Muscle of leg (tissue), 11 donors: ENCODE measurements around the gene METRNL. TPM values are rescaled to one million over a fixed set of nuclear protein-coding genes. Genes with fewer than 3 reads are reported as not detected.
"Not testable (repeated sequence)": the region's sequence is repeated elsewhere in the genome, so short reads cannot be mapped to it uniquely, and the experiment has no call there.

Experiments used
- DNase-seq: peaks from one replicate; pipeline ENCODE4 v3.0.0; 2013
- H3K27ac ChIP-seq: one replicate; pipeline ENCODE4 v1.5.1; 2013; ENCODE audit warnings: mild to moderate bottlenecking, low read length, control low read depth
- H3K27me3 ChIP-seq: one replicate; pipeline ENCODE4 v1.6.1; 2013; ENCODE audit warnings: low read length; ENCODE audit not compliant: control insufficient read depth, insufficient read depth
- H3K36me3 ChIP-seq: one replicate; pipeline ENCODE4 v1.6.1; 2013; ENCODE audit warnings: low read length; ENCODE audit not compliant: control insufficient read depth, insufficient read depth
- H3K4me1 ChIP-seq: one replicate; pipeline ENCODE4 v1.6.1; 2013; ENCODE audit warnings: low read length; ENCODE audit not compliant: control insufficient read depth, insufficient read depth
- H3K4me3 ChIP-seq: one replicate; pipeline ENCODE4 v1.5.1; 2013; ENCODE audit warnings: low read length, control low read depth
- H3K9me3 ChIP-seq: replicated peaks from 2 replicates; pipeline ENCODE4 v1.6.1; 2013; ENCODE audit warnings: low read depth, low read length; ENCODE audit not compliant: control insufficient read depth
- WGBS: methylation state at CpG from one replicate; pipeline ENCODE4 v1.1.5; 2013; ENCODE audit warnings: missing lambda C conversion rate; ENCODE audit not compliant: insufficient coverage; 5-methylcytosine and 5-hydroxymethylcytosine counted together
- polyA plus RNA-seq, 8 donors: library from polyadenylated mRNA; unstranded; fragments of 120-200 nt; gene quantifications; one replicate each; pipeline versions ENCODE4 v1.2.1 to v1.2.3, GENCODE V29; 2013; ENCODE audit warnings: inconsistent platforms in 1 of 8, low replicate concordance in 1 of 8; ENCODE audit not compliant: insufficient read length in 8 of 8, insufficient read depth in 1 of 8
- total RNA-seq: library from RNA; stranded (reverse); fragments of 120-200 nt; gene quantifications from one replicate; pipeline ENCODE4 v1.2.4, GENCODE V29; 2013

METRNL gene
- total and polyA plus RNA-seq, 9 donors, result 21.5 to 37.8 (median 30.2) TPM

DNA sequence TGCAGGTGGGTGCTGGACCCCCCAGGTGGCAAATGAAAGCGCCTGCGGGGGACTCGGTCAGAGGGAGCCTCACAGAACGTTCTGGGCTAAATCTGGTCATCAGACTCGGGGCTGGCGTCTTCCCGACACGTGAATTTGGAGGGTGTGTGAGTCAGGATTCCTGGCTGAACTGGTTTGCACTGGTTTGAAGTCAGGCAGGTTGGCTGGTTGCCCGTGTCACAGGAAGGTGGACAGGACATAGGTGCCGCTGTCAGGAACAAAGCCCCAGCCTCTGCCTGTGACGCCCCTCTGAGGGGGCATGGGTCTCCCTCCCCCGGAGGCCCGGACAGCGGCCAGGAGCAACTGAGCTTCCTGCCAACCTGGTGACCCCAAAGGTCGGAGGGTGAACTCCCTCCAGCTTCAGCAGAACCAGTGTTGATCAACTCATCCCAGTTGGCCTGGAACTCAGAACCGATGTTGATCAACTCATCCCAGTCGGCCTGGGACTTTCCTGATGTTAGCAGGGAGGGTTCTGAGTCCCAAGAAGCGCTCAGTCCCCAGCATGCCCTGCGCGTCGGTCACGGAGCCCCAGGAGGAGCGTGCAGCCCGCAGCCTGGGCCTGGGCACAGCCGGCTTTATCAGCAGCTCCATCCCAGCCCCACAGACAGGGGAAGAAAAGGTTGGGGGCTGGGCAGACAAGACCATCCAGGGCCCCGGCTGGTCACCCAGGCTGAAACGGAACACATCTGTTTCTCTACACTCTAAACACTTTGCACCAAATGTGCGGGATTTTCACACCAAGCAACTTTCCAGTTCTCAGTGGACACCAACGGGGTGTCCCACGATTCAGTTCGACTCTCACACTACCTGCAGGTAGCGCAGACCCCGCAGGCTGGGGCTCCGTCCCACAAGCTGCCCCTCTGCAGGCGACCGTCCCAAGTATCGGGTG, 14.4 kb upstream of the METRNL start:
- WGBS, result 83% methylated on average over 32 of the region's 37 CpGs
- Histone ChIP-seq H3K9me3 (no peaks in the 10 kb centered on the region), H3K36me3 (no peaks in the 10 kb centered on the region), H3K27me3 (no peaks in the 10 kb centered on the region), H3K4me3 (no peak overlapping the region), H3K4me1 (peaks cover 2% of the 10 kb centered on the region), H3K27ac (no peak overlapping the region)
- peak; percentile 9 for DNase-seq

DNA sequence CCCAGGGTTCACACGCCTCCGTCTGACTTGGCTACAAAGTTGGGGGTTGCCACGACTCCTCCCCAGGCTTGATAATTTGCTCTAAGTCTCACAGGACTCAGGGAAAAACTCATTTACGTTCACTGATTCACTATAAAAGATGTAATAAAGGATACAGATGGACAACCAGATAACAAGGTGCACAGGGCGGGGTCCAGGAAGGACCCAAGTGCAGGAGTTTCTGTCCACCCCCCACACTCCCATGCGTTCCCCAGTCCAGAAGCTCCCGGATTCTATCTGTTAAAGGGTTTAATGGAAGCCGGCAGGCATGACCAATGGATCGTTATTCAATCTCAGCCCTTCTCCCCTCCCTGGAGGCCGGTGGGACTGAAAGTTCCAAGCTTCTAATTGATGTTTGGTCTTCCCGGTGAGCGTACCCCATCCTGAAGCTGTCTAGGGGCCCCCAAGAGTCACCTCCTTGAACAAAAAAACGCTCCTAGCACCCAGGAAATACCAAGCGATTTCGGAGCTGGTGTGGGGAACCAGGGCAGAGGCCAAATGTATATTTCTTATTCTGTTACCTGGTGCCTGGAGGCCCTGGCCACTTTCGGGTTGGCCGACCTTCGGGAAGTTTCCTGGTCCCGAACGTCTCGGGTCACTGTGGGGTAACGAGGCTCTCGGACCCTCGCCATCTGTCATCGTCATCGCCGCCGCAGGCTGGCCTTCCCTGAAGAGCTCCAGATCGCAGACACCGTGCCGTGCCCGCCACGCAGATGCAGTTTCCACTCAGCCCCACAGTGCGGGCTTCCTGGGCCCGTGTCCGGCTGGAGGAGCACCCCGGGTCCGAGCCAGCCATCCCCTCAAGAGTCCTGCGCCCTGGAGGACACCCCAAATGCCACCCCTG, 13.5 kb upstream of the METRNL start:
- H3K9me3 ChIP-seq, result no peaks in the 10 kb centered on the region
- no peaks in the 10 kb centered on the region for H3K36me3 ChIP-seq
- no peak overlapping the region for H3K4me3 ChIP-seq
- DNase-seq, result no peak
- no peaks in the 10 kb centered on the region for H3K27me3 ChIP-seq
- WGBS, result 84% methylated on average over 33 of the region's 39 CpGs
- H3K27ac ChIP-seq, result no peak overlapping the region
- H3K4me1 ChIP-seq, result peaks cover 2% of the 10 kb centered on the region

DNA sequence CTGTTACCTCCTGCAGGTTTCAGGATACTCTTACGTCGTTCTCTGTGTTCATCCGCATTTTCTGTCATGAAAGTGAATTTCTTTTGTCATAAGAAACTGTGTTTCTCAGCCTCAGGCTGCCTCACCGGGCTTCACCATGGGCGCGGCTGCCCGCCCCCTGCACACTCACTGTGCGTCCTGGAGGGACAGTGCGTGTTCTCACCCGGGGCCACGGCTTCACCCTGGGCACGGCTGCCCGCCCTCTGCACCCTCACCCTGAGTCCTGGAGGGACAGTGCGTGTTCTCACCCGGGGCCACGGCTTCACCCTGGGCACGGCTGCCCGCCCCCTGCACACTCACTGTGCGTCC, 12.9 kb upstream of the METRNL start:
- H3K9me3 ChIP-seq, H3K4me1 ChIP-seq, H3K27ac ChIP-seq, DNase-seq, H3K36me3 ChIP-seq, H3K27me3 ChIP-seq, H3K4me3 ChIP-seq: not testable (repeated sequence)
- 83% methylated on average over 8 of the region's 19 CpGs for WGBS

DNA sequence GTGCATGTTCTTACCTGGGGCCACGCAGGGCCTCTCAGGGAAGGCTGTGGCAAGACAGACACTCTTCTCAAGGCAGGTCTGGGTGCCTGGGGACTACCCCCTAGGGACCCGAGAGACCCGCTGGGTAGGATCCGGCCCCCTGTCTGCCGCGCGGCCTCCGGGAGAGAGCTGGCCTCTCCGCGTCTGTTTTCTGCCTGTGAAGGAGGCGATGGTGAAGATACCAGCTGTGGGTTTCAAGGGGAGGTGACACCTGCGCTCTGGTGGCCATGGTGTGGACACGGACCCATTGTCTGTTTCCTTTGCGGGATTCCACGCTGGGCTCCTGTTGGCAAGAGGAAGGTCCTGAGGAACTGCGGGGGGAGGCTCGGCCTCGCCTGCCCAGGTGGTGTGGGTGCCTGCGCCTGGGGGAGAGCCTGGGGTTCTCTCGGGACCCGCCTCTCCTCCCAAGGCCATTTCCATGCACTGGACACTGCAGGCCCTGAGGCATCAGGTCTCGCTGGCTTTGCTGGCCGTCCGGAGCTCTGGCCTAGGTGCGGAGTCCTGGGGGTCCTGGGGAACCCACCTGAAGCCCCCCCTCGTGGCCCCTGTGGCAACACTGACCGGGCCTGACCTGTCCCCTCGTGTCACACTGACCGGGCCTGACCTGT, 12.2 kb upstream of the METRNL start:
- Histone ChIP-seq H3K27ac (no peak overlapping the region), H3K36me3 (no peaks in the 10 kb centered on the region), H3K9me3 (no peaks in the 10 kb centered on the region), H3K27me3 (no peaks in the 10 kb centered on the region), H3K4me3 (no peak overlapping the region), H3K4me1 (peaks cover 2% of the 10 kb centered on the region)
- DNase-seq, result no peak
- 84% methylated on average over 29 of the region's 29 CpGs for WGBS

DNA sequence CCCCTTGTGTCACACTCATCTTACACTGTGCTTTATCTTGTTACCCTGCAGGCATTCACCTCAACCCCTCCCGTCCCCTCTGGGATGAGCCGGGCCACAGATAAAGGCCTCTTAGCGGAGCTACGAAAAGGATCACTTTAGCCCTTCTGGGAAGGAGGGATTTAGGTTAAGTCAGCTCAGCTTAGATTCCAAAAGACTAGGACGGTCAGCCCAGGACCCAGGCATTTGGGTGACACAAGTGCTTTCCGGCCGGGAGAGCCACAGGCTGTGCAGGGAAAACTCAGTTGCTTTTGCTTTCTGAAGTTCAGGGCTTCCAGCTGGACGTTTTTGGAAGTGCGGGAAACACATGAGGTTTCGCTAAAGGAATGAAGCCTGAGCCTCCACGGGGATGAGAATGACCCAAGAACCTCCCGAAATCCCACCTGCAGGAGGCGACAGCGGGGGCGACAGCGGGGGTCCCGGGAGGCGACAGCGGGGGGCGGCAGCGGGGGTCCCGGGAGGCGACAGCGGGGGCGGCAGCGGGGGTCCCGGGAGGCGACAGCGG, 11.6 kb upstream of the METRNL start:
- Histone ChIP-seq H3K36me3 (no peaks in the 10 kb centered on the region), H3K4me1 (peaks cover 2% of the 10 kb centered on the region), H3K27ac (no peak overlapping the region), H3K27me3 (no peaks in the 10 kb centered on the region), H3K9me3 (no peaks in the 10 kb centered on the region), H3K4me3 (no peak overlapping the region)
- peak; percentile 79 for DNase-seq
- WGBS, result 35% methylated on average over 14 of the region's 29 CpGs

DNA sequence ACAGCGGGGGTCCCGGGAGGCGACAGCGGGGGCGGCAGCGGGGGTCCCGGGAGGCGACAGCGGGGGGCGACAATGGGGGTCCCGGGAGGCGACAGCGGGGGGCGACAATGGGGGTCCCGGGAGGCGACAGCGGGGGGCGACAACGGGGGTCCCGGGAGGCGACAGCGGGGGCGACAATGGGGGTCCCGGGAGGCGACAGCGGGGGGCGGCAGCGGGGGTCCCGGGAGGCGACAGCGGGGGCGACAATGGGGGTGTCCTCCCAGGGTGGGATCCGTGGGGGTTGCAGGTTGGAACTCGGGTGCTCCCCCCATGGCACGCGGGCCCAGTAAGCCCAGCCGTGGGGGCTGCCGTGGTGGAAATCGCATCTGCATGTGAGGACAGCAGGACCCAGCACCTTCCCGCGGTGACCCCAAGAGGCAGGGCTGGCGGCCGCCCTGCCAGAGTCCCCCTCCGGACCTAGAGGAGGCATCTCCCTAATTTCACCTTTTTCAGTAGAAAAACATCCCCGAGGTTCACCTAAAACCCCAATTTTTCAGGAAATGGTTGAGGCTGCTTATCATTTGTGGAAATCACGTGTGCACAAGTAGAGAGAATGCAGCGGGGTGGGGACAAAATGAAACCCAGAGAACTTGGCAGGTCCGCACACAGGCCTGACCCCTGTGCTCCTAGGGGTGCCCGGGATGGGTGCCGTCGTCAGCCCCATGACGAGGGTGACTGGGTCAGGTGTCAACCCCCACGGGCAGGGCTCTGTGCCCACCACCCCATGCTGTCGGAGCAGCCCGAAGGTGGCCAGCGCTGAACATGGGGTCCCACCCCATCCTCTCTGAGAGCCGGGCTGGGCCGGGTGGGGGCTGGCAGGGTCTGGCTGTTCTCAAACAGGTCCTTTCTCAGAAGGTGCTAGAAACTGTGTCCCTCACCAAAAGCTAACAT, 10.5 kb upstream of the METRNL start:
- Histone ChIP-seq H3K27me3 (no peaks in the 10 kb centered on the region), H3K36me3 (no peaks in the 10 kb centered on the region), H3K9me3 (no peaks in the 10 kb centered on the region), H3K4me3 (no peak overlapping the region), H3K27ac (no peak overlapping the region), H3K4me1 (no peaks in the 10 kb centered on the region)
- 77% methylated on average over 37 of the region's 58 CpGs for WGBS
- DNase-seq, result no peak

DNA sequence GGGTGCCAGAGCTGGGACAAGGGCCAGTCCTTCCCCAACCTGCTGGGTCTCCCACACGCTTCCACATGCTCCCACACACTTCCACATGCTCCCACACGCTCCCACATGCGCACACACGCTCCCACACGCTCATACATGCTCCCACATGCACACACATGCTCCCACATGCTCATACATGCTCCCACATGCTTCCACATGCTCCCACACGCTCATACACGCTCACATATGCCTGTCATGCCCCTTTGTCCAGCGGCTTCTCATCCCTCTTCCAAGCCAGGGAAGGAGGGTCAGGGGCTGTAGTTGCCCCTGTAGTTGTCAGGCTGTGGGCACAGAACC, 9.9 kb upstream of the METRNL start:
- no peak for DNase-seq
- Histone ChIP-seq H3K27me3 (no peaks in the 10 kb centered on the region), H3K9me3 (no peaks in the 10 kb centered on the region), H3K4me1 (no peaks in the 10 kb centered on the region), H3K36me3 (no peaks in the 10 kb centered on the region), H3K27ac (no peak overlapping the region), H3K4me3 (no peak overlapping the region)
- 87% methylated on average over 8 of the region's 8 CpGs for WGBS

DNA sequence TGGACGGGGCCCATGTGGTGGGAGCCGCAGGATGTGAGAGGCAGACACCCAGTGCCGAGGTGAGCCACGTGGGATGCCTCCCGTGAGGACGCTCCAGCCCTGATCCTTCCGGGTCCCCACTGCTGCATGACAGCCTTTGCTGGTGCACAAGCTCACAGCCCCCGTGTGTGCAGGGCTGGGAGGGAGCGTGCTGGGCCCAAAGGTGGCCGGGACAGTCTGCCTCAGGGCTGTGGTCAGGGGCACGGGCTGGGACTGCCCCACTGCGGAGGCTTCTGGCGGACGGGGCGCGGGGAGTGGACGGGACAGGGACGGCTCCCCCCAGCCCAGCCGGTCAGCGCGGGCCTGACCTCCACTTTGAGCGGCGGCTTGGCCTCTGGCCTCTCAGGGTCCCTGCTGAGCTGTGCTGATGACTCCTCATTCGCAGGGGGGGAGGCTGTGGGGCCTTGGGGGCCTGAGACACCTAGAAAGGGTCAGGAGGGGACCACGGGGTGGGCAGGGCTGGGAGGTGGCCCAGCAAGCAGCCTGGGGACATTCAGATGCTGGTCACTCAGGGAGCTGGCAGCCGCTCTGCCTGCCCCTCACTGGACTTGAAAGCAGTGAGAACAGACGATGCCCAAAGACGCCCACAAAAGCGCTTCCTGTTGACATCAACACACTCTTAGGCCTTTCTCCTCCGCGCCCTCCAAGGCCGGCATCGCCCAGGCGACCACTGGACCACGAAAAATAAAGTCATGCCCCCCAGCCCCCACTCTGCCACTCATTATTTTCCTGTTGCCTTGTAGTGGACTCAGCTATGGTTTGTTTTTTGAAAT, 9.3 kb upstream of the METRNL start:
- H3K27ac ChIP-seq, result no peak overlapping the region
- no peak for DNase-seq
- H3K27me3 ChIP-seq, result no peaks in the 10 kb centered on the region
- peaks cover 1% of the 10 kb centered on the region for H3K4me1 ChIP-seq
- no peaks in the 10 kb centered on the region for H3K9me3 ChIP-seq
- no peak overlapping the region for H3K4me3 ChIP-seq
- 63% methylated on average over 22 of the region's 35 CpGs for WGBS
- H3K36me3 ChIP-seq, result no peaks in the 10 kb centered on the region
